Kidney (tissue), 14 donors: ENCODE measurements around the gene WDFY4. TPM values are rescaled to one million over a fixed set of nuclear protein-coding genes. Genes with fewer than 3 reads are reported as not detected.

Source experiments
- DNase-seq, 5 donors: peaks; one replicate each; pipeline ENCODE4 v3.0.0-alpha.2; 2013 to 2020
- FAIRE-seq: peaks from 2 replicates; lab custom pipeline; 2012; peaks lifted over from hg19 to GRCh38; lab: Jason Lieb, UNC
- H3K27ac ChIP-seq, 2 donors: one replicate each; pipeline ENCODE4 v1.7.0; 2013; ENCODE audit warnings: low read depth in 2 of 2, low read length in 2 of 2, inconsistent platforms in 1 of 2
- H3K27me3 ChIP-seq: one replicate; pipeline ENCODE4 v1.7.1; 2013; ENCODE audit warnings: low read length, inconsistent platforms; ENCODE audit not compliant: control insufficient read depth, insufficient read depth
- H3K36me3 ChIP-seq, 3 donors: one replicate each; pipeline versions ENCODE4 v1.7.0 to v1.7.1; 2013; ENCODE audit warnings: low read length in 3 of 3, control low read depth in 1 of 3, inconsistent platforms in 1 of 3; ENCODE audit not compliant: insufficient read depth in 3 of 3, control insufficient read depth in 2 of 3
- H3K4me1 ChIP-seq, 3 donors: one replicate each; pipeline versions ENCODE4 v1.7.0 to v1.7.1; 2013; ENCODE audit warnings: low read length in 3 of 3, inconsistent platforms in 1 of 3, low read depth in 1 of 3; ENCODE audit not compliant: control insufficient read depth in 2 of 3, insufficient read depth in 2 of 3
- H3K4me3 ChIP-seq, 3 donors: one replicate each; pipeline versions ENCODE4 v1.7.0 to v1.8.1; 2013; ENCODE audit warnings: low read length in 3 of 3, control low read depth in 1 of 3, inconsistent platforms in 1 of 3
- H3K9ac ChIP-seq, 3 donors: one replicate each; pipeline versions ENCODE4 v1.7.0 to v1.7.1; 2013; ENCODE audit warnings: low read length in 3 of 3, control low read depth in 1 of 3, inconsistent platforms in 1 of 3
- H3K9me3 ChIP-seq, 3 donors: one replicate each; pipeline versions ENCODE4 v1.7.0 to v1.7.1; 2013; ENCODE audit warnings: low read length in 3 of 3, control low read depth in 1 of 3, inconsistent platforms in 1 of 3; ENCODE audit not compliant: control insufficient read depth in 2 of 3, insufficient read depth in 1 of 3
- intact Hi-C: fragments of 100-400 bp; cut with DNase I; formaldehyde crosslinking; loops from one replicate; pipeline ENCODE4 v1.11.1; 2022
- polyA plus RNA-seq: library from polyadenylated mRNA; stranded (reverse); fragments of 350-450 nt; fragmentation: Illumina TruSeq; extraction: RNeasy Lipid Tissue Mini Kit (QIAGEN cat#74804); gene quantifications from one replicate; pipeline ENCODE4 v1.2.3, GENCODE V29; 2014; ENCODE audit warnings: low read depth, low replicate concordance; ENCODE audit not compliant: insufficient read depth
- total RNA-seq: library from RNA; stranded (reverse); fragmentation: NEBNext Ultra II Directional; extraction: Animal tissue kit (Norgen Biotek cat#: 25700); gene quantifications from one replicate; pipeline ENCODE4 v1.2.1, GENCODE V29; 2021
- TF ChIP-seq, protein P1 (sequence below): IDR thresholded peaks from 3 replicates; pipeline ENCODE4 v1.5.1; 2012; ENCODE audit warnings: mild to moderate bottlenecking, moderate library complexity, borderline replicate concordance; ENCODE audit not compliant: insufficient read depth; ENCODE audit errors: extremely low read depth
- donor health status: control.
- donor health status: control.
- donor health status: control.
- donor health status: control.
- donor health status: control.
- donor health status: DM: yes; HTN: yes; CAD: no.
- donor health status: Normal renal cell carcinoma (clear cell type).

The WDFY4 gene
- total and polyA plus RNA-seq, 2 donors from 2014 or later = 1.7 to 13.3 TPM

DNA sequence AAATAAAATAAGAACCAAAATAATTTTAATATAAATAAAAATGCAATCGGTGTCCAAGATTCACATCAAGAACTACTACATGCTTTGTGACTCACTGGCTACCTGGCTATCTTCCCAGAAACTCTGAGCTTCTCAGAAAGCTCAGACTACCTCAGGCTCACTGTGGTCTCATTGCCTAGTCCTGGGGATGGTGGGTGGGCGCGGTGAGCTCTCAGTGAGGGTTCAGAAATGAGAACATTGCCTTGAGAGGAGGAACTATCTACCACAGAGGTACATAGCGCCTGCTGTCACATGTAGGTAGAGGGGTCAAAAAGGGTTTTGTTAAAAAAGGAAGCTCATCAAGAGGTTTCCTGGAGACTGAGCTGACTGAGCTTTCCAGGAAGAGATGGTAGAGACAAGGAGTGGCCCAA, 108.0 kb downstream of the WDFY4 start:
- TF ChIP-seq, protein P1, sequence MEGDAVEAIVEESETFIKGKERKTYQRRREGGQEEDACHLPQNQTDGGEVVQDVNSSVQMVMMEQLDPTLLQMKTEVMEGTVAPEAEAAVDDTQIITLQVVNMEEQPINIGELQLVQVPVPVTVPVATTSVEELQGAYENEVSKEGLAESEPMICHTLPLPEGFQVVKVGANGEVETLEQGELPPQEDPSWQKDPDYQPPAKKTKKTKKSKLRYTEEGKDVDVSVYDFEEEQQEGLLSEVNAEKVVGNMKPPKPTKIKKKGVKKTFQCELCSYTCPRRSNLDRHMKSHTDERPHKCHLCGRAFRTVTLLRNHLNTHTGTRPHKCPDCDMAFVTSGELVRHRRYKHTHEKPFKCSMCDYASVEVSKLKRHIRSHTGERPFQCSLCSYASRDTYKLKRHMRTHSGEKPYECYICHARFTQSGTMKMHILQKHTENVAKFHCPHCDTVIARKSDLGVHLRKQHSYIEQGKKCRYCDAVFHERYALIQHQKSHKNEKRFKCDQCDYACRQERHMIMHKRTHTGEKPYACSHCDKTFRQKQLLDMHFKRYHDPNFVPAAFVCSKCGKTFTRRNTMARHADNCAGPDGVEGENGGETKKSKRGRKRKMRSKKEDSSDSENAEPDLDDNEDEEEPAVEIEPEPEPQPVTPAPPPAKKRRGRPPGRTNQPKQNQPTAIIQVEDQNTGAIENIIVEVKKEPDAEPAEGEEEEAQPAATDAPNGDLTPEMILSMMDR = no peak
- DNase-seq = no peak
- Histone ChIP-seq H3K9me3 (no peaks in the 10 kb centered on the region), H3K4me3 (no peak overlapping the region), H3K4me1 (peaks cover 0 to 2% (median 0%) of the 10 kb centered on the region in 3 donors), H3K27ac (no peak overlapping the region), H3K9ac (no peak overlapping the region), H3K27me3 (no peaks in the 10 kb centered on the region), H3K36me3 (no peaks in the 10 kb centered on the region)
- no peak for FAIRE-seq
- intact Hi-C loops = no loop called here

DNA sequence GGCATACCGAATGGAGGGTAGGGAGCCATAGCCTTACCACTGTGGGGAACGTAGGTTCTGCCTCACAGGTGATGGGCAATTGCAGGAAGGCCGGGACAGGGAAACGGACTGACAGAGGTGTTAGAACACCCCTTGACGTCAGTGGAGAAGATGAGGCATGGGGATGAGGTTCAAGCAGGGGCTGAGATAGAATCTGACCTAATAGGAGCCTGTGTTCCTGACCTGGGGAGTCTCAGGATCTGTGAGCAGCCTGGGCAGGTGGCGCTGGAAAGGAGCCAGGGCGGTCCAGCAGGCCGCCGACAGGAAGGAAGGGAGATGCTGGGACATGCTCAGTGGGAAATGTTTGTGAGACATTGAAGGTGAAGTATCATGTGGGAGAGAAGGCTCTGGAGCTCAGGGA, 109.4 kb downstream of the WDFY4 start:
- Histone ChIP-seq H3K27me3 (no peaks in the 10 kb centered on the region), H3K36me3 (no peaks in the 10 kb centered on the region), H3K27ac (no peak overlapping the region), H3K9me3 (no peaks in the 10 kb centered on the region), H3K9ac (no peak overlapping the region), H3K4me3 (no peak overlapping the region), H3K4me1 (peaks cover 0 to 2% (median 0%) of the 10 kb centered on the region in 3 donors)
- DNase-seq (no peak), FAIRE-seq (no peak)
- intact Hi-C loops = no loop called here
- TF ChIP-seq, protein P1 = no peak

DNA sequence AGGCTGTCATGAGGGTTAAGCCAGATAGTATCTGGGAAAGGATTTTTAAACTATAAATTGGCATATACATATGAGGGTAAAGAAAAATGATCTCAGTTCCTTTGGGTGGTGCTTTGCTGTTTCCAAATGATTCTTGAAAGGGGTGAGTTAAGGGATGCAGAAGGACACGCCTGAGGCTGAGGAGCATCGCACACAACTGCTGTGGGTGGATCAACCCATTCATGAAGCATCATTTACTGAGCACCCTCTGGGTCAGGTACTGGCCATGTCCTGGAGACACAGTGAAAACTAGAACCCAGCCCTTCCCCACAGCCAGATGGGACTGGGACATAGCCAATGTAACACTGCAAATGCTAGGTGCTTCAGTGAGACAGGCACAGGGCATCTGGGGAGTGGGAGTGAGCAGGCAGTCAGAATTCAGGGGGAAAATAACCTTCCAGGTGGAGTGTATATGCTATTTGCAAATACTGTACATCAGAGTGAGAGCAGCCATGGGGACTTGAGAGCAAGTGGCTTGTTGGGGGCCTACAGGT, 112.1 kb downstream of the WDFY4 start:
- DNase-seq (no peak), FAIRE-seq (no peak)
- Histone ChIP-seq H3K27ac (no peak overlapping the region), H3K36me3 (no peaks in the 10 kb centered on the region), H3K9me3 (no peaks in the 10 kb centered on the region), H3K9ac (no peak overlapping the region), H3K27me3 (no peaks in the 10 kb centered on the region), H3K4me3 (no peak overlapping the region), H3K4me1 (peaks cover 0 to 2% (median 0%) of the 10 kb centered on the region in 3 donors)
- TF ChIP-seq, protein P1 = no peak
- intact Hi-C loops = no loop called here

DNA sequence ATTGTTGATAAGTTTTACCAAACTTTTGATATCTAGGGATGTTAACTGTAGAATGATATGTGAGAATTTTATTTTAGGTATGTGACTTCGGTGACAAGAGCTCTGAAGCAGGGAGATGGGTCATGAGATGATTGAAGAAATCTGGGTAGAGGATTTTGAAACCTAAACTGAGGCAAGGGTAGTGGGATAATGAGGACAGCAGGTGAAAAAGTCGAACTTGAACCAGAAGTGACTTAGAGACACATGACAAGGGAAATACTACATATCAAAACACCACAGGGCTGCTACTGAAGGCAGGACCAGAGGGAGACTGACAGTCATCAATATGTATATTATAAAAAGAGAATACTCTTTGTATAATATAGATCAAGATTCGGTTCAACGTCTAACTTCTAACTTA, 113.2 kb downstream of the WDFY4 start:
- TF ChIP-seq, protein P1 = no peak
- DNase-seq (no peak), FAIRE-seq (no peak)
- H3K36me3 ChIP-seq = no peaks in the 10 kb centered on the region
- H3K27me3 ChIP-seq = no peaks in the 10 kb centered on the region
- H3K27ac ChIP-seq = no peak overlapping the region
- H3K9ac ChIP-seq = no peak overlapping the region
- H3K4me1 ChIP-seq = peaks cover 0 to 1% (median 0%) of the 10 kb centered on the region in 3 donors
- no peak overlapping the region for H3K4me3 ChIP-seq
- no peaks in the 10 kb centered on the region for H3K9me3 ChIP-seq
- intact Hi-C loops = no loop called here
